HG02763 (cell line): ENCODE measurements around the gene SERPINA5.

Experiments used
- ATAC-seq: cut with Tn5 transposase; IDR thresholded peaks from one replicate; pipeline ENCODE4 v1.9.1; 2021; ENCODE audit warnings: mild to moderate bottlenecking, moderate library complexity; ENCODE audit not compliant: unreplicated experiment

SERPINA5 gene

GRCh38 chr14:94641632-94641955 is 60.4 kb downstream of the SERPINA5 start:
- no peak for ATAC-seq
